ENCODE data around the gene RALGAPA1.

DNA sequence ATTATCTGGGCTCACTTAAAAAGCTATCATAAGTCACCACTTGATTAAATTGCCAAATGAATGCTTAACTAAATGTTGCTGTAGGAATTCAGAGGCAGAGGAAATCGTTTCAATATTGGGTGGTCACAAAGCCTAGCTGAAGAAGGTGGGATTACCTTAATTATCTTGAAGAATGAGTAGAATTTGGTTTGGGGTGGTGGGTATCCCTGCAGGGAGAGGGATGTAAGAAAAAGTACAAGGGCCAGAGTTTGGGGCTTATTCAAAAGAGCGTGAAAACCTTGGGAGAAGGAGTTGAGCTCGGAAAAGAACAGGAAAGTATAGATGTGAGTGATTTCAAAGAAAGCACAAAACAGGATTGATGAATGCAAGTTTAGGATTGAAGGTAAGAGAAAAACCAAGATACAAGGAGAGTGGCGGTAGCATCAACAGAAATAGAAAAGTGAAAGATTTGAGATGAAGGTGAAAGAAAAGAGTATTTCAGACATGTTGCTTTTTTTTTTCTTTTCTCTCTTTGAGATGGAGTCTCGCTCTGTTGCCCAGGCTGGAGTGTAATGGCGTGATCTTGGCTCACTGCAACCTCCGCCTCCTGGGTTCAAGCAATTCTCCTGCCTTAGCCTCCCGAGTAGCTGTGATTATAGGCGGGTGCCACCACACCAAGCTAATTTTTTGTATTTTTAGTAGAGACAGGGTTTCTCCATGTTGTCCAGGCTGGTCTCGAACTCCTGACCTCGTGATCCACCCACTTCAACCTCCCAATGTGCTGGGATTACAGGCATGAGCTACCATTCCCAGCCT is 18.8 kb upstream of the RALGAPA1 start:
- TF ChIP-seq, protein P1, sequence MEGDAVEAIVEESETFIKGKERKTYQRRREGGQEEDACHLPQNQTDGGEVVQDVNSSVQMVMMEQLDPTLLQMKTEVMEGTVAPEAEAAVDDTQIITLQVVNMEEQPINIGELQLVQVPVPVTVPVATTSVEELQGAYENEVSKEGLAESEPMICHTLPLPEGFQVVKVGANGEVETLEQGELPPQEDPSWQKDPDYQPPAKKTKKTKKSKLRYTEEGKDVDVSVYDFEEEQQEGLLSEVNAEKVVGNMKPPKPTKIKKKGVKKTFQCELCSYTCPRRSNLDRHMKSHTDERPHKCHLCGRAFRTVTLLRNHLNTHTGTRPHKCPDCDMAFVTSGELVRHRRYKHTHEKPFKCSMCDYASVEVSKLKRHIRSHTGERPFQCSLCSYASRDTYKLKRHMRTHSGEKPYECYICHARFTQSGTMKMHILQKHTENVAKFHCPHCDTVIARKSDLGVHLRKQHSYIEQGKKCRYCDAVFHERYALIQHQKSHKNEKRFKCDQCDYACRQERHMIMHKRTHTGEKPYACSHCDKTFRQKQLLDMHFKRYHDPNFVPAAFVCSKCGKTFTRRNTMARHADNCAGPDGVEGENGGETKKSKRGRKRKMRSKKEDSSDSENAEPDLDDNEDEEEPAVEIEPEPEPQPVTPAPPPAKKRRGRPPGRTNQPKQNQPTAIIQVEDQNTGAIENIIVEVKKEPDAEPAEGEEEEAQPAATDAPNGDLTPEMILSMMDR (IDR thresholded peaks at IDR 0.05): no peak
- TF ChIP-seq, protein P2, sequence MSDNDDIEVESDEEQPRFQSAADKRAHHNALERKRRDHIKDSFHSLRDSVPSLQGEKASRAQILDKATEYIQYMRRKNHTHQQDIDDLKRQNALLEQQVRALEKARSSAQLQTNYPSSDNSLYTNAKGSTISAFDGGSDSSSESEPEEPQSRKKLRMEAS (CRISPR knock-in tag; IDR thresholded peaks at IDR 0.05): no peak
- TF ChIP-seq NR3C1 (CRISPR knock-in tag; conservative IDR thresholded peaks at IDR 0.05; ENCODE audit: low read depth) (no peak), NR2C2 (CRISPR knock-in tag; IDR thresholded peaks at IDR 0.05) (no peak), GABPB1 (CRISPR knock-in tag; IDR thresholded peaks at IDR 0.05) (no peak), TP53 (CRISPR knock-in tag; IDR thresholded peaks at IDR 0.05) (no peak), SMAD3 (CRISPR knock-in tag; IDR thresholded peaks at IDR 0.05; ENCODE audit: borderline replicate concordance) (no peak), ZNF396 (CRISPR knock-in tag; IDR thresholded peaks at IDR 0.05; ENCODE audit: borderline replicate concordance) (no peak)
- TF ChIP-seq, protein P3, sequence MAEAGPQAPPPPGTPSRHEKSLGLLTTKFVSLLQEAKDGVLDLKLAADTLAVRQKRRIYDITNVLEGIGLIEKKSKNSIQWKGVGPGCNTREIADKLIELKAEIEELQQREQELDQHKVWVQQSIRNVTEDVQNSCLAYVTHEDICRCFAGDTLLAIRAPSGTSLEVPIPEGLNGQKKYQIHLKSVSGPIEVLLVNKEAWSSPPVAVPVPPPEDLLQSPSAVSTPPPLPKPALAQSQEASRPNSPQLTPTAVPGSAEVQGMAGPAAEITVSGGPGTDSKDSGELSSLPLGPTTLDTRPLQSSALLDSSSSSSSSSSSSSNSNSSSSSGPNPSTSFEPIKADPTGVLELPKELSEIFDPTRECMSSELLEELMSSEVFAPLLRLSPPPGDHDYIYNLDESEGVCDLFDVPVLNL (CRISPR knock-in tag; IDR thresholded peaks at IDR 0.05; ENCODE audit: borderline replicate concordance, low read depth): no peak
- TF ChIP-seq, protein P4, sequence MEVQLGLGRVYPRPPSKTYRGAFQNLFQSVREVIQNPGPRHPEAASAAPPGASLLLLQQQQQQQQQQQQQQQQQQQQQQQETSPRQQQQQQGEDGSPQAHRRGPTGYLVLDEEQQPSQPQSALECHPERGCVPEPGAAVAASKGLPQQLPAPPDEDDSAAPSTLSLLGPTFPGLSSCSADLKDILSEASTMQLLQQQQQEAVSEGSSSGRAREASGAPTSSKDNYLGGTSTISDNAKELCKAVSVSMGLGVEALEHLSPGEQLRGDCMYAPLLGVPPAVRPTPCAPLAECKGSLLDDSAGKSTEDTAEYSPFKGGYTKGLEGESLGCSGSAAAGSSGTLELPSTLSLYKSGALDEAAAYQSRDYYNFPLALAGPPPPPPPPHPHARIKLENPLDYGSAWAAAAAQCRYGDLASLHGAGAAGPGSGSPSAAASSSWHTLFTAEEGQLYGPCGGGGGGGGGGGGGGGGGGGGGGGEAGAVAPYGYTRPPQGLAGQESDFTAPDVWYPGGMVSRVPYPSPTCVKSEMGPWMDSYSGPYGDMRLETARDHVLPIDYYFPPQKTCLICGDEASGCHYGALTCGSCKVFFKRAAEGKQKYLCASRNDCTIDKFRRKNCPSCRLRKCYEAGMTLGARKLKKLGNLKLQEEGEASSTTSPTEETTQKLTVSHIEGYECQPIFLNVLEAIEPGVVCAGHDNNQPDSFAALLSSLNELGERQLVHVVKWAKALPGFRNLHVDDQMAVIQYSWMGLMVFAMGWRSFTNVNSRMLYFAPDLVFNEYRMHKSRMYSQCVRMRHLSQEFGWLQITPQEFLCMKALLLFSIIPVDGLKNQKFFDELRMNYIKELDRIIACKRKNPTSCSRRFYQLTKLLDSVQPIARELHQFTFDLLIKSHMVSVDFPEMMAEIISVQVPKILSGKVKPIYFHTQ (CRISPR knock-in tag; IDR thresholded peaks at IDR 0.05): no peak
- TF ChIP-seq, protein P5, sequence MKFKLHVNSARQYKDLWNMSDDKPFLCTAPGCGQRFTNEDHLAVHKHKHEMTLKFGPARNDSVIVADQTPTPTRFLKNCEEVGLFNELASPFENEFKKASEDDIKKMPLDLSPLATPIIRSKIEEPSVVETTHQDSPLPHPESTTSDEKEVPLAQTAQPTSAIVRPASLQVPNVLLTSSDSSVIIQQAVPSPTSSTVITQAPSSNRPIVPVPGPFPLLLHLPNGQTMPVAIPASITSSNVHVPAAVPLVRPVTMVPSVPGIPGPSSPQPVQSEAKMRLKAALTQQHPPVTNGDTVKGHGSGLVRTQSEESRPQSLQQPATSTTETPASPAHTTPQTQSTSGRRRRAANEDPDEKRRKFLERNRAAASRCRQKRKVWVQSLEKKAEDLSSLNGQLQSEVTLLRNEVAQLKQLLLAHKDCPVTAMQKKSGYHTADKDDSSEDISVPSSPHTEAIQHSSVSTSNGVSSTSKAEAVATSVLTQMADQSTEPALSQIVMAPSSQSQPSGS (CRISPR knock-in tag; IDR thresholded peaks at IDR 0.05; ENCODE audit: borderline replicate concordance, low read depth): no peak
- TF ChIP-seq, protein P6, sequence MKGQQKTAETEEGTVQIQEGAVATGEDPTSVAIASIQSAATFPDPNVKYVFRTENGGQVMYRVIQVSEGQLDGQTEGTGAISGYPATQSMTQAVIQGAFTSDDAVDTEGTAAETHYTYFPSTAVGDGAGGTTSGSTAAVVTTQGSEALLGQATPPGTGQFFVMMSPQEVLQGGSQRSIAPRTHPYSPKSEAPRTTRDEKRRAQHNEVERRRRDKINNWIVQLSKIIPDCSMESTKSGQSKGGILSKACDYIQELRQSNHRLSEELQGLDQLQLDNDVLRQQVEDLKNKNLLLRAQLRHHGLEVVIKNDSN (CRISPR knock-in tag; IDR thresholded peaks at IDR 0.05): no peak
- TF ChIP-seq, protein P7, sequence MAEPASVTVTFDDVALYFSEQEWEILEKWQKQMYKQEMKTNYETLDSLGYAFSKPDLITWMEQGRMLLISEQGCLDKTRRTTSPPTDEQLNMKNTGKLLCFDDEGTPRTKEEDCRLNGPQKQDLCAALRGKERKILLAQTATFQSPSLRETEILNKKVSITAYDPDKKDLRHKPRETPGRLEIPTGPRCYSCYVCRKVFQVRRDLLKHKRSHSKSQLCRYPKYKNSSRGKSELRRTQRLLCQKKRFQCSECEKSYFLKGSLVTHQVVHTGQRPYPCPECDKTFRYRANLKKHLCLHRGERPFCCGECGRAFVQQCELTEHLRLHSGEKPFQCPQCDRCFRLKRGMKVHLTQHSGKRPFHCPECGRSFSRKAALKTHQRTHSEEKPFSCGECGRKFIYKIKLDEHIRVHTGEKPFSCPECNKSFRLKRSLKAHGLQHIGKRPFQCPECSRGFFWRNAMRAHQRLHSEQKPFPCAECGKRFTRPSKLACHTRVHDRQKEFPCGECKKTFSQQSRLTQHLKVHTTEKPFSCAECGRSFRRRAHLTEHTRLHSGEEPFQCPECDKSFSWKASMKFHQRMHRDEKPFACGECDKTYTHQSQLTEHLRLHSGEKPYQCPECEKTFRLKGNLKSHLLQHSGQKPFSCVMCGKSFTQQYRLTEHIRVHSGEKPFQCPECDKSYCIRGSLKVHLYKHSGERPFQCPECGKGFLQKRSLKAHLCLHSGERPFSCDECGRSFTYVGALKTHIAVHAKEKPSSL (CRISPR knock-in tag; conservative IDR thresholded peaks at IDR 0.05): no peak

Measured in WTC11 (cell line).